OCI-LY1 (cell line): Measurements from ENCODE around the gene PDCD1LG2.

ENCODE experiments used
- H2AFZ ChIP-seq: fragments of 200-600 bp; sonication (generic), shearing (Covaris generic); 2 replicates; pipeline ENCODE4 v1.6.0; 2014; ENCODE audit warnings: antibody characterized with exemption, mild to moderate bottlenecking, low read length
- H3F3A ChIP-seq: fragments of 200-600 bp; sonication (generic), shearing (Covaris generic); 2 replicates; pipeline ENCODE4 v1.6.0; 2014; ENCODE audit warnings: mild to moderate bottlenecking, antibody characterized with exemption, low read length, moderate library complexity; ENCODE audit not compliant: insufficient read depth
- H3K27ac ChIP-seq: fragments of 200-600 bp; sonication (generic); 2 replicates; pipeline ENCODE4 v1.5.1; 2014; ENCODE audit warnings: low read length, mixed run types, mild to moderate bottlenecking, low read depth; ENCODE audit not compliant: poor library complexity, severe bottlenecking
- H3K27me3 ChIP-seq: fragments of 200-600 bp; sonication (generic); 2 replicates; pipeline ENCODE4 v1.6.0; 2014; ENCODE audit warnings: antibody characterized with exemption, mild to moderate bottlenecking, low read length, moderate library complexity; ENCODE audit not compliant: insufficient read depth
- H3K36me3 ChIP-seq: fragments of 200-600 bp; sonication (generic); 2 replicates; pipeline ENCODE4 v1.6.1; 2014; ENCODE audit warnings: mild to moderate bottlenecking, antibody characterized with exemption, low read length, moderate library complexity, mixed read lengths; ENCODE audit not compliant: insufficient read depth
- H3K4me1 ChIP-seq: fragments of 200-600 bp; sonication (generic); 2 replicates; pipeline ENCODE4 v1.5.1; 2014; ENCODE audit warnings: mild to moderate bottlenecking, low read length, moderate library complexity; ENCODE audit not compliant: insufficient read depth, severe bottlenecking
- H3K4me2 ChIP-seq: fragments of 200-600 bp; sonication (generic), shearing (Covaris generic); 2 replicates; pipeline ENCODE4 v1.6.1; 2014; ENCODE audit warnings: low read length
- H3K4me3 ChIP-seq: fragments of 200-600 bp; sonication (generic); 2 replicates; pipeline ENCODE4 v1.5.1; 2014; ENCODE audit warnings: low read length, low read depth, mild to moderate bottlenecking, mixed read lengths; ENCODE audit not compliant: poor library complexity, severe bottlenecking
- H3K79me2 ChIP-seq: fragments of 200-600 bp; shearing (Covaris generic); 2 replicates; pipeline ENCODE4 v1.6.1; 2016; ENCODE audit warnings: mixed run types, low read length, mixed read lengths; ENCODE audit not compliant: insufficient read depth
- H3K9ac ChIP-seq: fragments of 200-600 bp; sonication (generic), shearing (Covaris generic); 2 replicates; pipeline ENCODE4 v1.6.1; 2014; ENCODE audit warnings: mild to moderate bottlenecking, low read length, mixed read lengths
- H3K9me2 ChIP-seq: fragments of 200-600 bp; sonication (generic), shearing (Covaris generic); 2 replicates; pipeline ENCODE4 v1.6.1; 2014; ENCODE audit warnings: low read depth, mild to moderate bottlenecking, low read length, mixed read lengths
- H3K9me3 ChIP-seq: fragments of 200-600 bp; shearing (Covaris generic); 2 replicates; pipeline ENCODE4 v1.6.1; 2014; ENCODE audit warnings: low read length, mixed read lengths
- H4K20me1 ChIP-seq: fragments of 200-600 bp; sonication (generic), shearing (Covaris generic); 2 replicates; pipeline ENCODE4 v1.6.0; 2016; ENCODE audit warnings: mild to moderate bottlenecking, low read length; ENCODE audit not compliant: insufficient read depth
- CTCF ChIP-seq: fragments of 200-600 bp; sonication (generic), shearing (Covaris generic); IDR thresholded peaks from 2 replicates; pipeline ENCODE4 v1.5.1; 2017; ENCODE audit warnings: mild to moderate bottlenecking, antibody characterized with exemption, low read length, moderate library complexity, mixed read lengths
- EZH2 ChIP-seq: fragments of 200-600 bp; sonication (generic), shearing (Covaris generic); IDR thresholded peaks from 2 replicates; pipeline ENCODE4 v1.8.0; 2017; ENCODE audit warnings: borderline replicate concordance, mixed run types, mild to moderate bottlenecking, antibody characterized with exemption, low read length, moderate library complexity, mixed read lengths

Gene PDCD1LG2

GRCh38 chr9:5559659-5560058 is 49.3 kb downstream of the PDCD1LG2 start:
- TF ChIP-seq CTCF = no peak
- no peak for TF ChIP-seq EZH2
- Histone ChIP-seq H3K4me3 (no peak overlapping the region), H3K27ac (no peak overlapping the region), H3K27me3 (no peaks in the 10 kb centered on the region), H3K9me2 (no peaks in the 10 kb centered on the region), H3K79me2 (no peaks in the 10 kb centered on the region), H3F3A (no peaks in the 10 kb centered on the region), H4K20me1 (no peaks in the 10 kb centered on the region), H3K9me3 (no peaks in the 10 kb centered on the region), H3K36me3 (no peaks in the 10 kb centered on the region), H3K4me2 (no peak overlapping the region), H3K9ac (no peak overlapping the region), H3K4me1 (peaks cover 5% of the 10 kb centered on the region), H2AFZ (no peak overlapping the region)

- no peaks in the 10 kb centered on the region for H3K9me2 ChIP-seq
These were observed 50.2 kb downstream of the PDCD1LG2 start for GRCh38 chr9:5560443-5561100.

GRCh38 chr9:5561828-5562488 is 51.6 kb downstream of the PDCD1LG2 start:
- no peak overlapping the region for H3K4me2 ChIP-seq
- H3F3A ChIP-seq = no peaks in the 10 kb centered on the region
- H3K79me2 ChIP-seq = no peaks in the 10 kb centered on the region
- H3K27me3 ChIP-seq = no peaks in the 10 kb centered on the region
- no peaks in the 10 kb centered on the region for H3K9me3 ChIP-seq
- no peaks in the 10 kb centered on the region for H3K9me2 ChIP-seq
- TF ChIP-seq EZH2 = no peak
- no peak for TF ChIP-seq CTCF
- H4K20me1 ChIP-seq = no peaks in the 10 kb centered on the region
- H3K36me3 ChIP-seq = no peaks in the 10 kb centered on the region
- H3K27ac ChIP-seq = no peak overlapping the region
- H3K4me3 ChIP-seq = no peak overlapping the region
- H2AFZ ChIP-seq = no peak overlapping the region
- H3K9ac ChIP-seq = no peak overlapping the region
- H3K4me1 ChIP-seq = peaks cover 11% of the 10 kb centered on the region

More at GRCh38 chr9:5560443-5561100, 50.2 kb downstream of the PDCD1LG2 start:
- H3K9ac ChIP-seq = no peak overlapping the region
- no peaks in the 10 kb centered on the region for H3K36me3 ChIP-seq
- H3K4me1 ChIP-seq = peaks cover 5% of the 10 kb centered on the region
- H3K9me3 ChIP-seq = no peaks in the 10 kb centered on the region
- no peaks in the 10 kb centered on the region for H3F3A ChIP-seq
- no peaks in the 10 kb centered on the region for H3K27me3 ChIP-seq
- H3K27ac ChIP-seq = no peak overlapping the region
- TF ChIP-seq CTCF (no peak), EZH2 (no peak)
- H3K4me2 ChIP-seq = no peak overlapping the region
- no peak overlapping the region for H3K4me3 ChIP-seq
- H2AFZ ChIP-seq = no peak overlapping the region
- no peaks in the 10 kb centered on the region for H3K79me2 ChIP-seq
- no peaks in the 10 kb centered on the region for H4K20me1 ChIP-seq
